HepG2 (cell line): ENCODE data around the gene DCUN1D2. TPM values are rescaled to one million over a fixed set of nuclear protein-coding genes. Genes with fewer than 3 reads are reported as not detected.

Experiments used
- CEBPB ChIP-seq: IDR thresholded peaks from 2 replicates; pipeline ENCODE4 v1.6.1; 2011; ENCODE audit warnings: low read depth, low read length, improper control_type of control experiment, borderline replicate concordance
- FOXK1 ChIP-seq: sonication (generic); formaldehyde crosslinking; IDR thresholded peaks from 2 replicates; pipeline ENCODE4 v1.4.0; 2020; ENCODE audit warnings: low read depth, missing genetic modification reagents, borderline replicate concordance
- FUBP1 ChIP-seq: sonication (generic); formaldehyde crosslinking; IDR thresholded peaks from 2 replicates; pipeline ENCODE4 v1.5.1; 2020; ENCODE audit warnings: missing genetic modification reagents, mild to moderate bottlenecking, borderline replicate concordance
- PTBP1 ChIP-seq: fragments of 200-400 bp; formaldehyde crosslinking; IDR thresholded peaks from 2 replicates; pipeline ENCODE4 v1.6.1; 2018; ENCODE audit warnings: low read length, low read depth; ENCODE audit not compliant: poor library complexity, severe bottlenecking
- REST ChIP-seq, 2 experiments: IDR thresholded peaks; 2 replicates each; pipeline ENCODE4 v1.6.1; 2011 to 2012; ENCODE audit warnings: low read length in 2 of 2, borderline replicate concordance in 1 of 2, low read depth in 1 of 2, mild to moderate bottlenecking in 1 of 2, moderate library complexity in 1 of 2
- SIX1 ChIP-seq: sonication (generic); formaldehyde crosslinking; IDR thresholded peaks from 2 replicates; pipeline ENCODE4 v1.4.0; 2020; ENCODE audit warnings: missing genetic modification reagents, borderline replicate concordance
- U2AF1 ChIP-seq: fragments of 200-400 bp; formaldehyde crosslinking; optimal IDR thresholded peaks from 2 replicates; pipeline ENCODE3; 2017; ENCODE audit warnings: mild to moderate bottlenecking, low read depth, low read length
- ZNF543 ChIP-seq: sonication (generic); formaldehyde crosslinking; IDR thresholded peaks from 2 replicates; pipeline ENCODE4 v1.4.0; 2020; ENCODE audit warnings: mild to moderate bottlenecking, missing genetic modification reagents
- polyA plus RNA-seq, 8 experiments: library from polyadenylated mRNA; depleted of rRNA in 3 of 8; stranded (reverse) in 7 of 8; unstranded in 1 of 8; fragments of >200 nt; fragmentation: Illumina TruSeq in 4 of 8; extraction: Trizol in 4 of 8; gene quantifications; 2 replicates each; pipeline versions ENCODE4 v1.2.1 to v1.2.3, GENCODE V29; 2011 to 2016; ENCODE audit warnings: low read depth in 4 of 8, missing spikeins in 1 of 8, mixed read lengths in 1 of 8; ENCODE audit not compliant: insufficient read depth in 1 of 8
- total RNA-seq, 5 experiments: library from RNA; depleted of rRNA; stranded (reverse); fragments of >200 nt; fragmentation: Illumina TruSeq; extraction: Trizol; gene quantifications; 2 replicates each; pipeline ENCODE4 v1.2.3, GENCODE V29; 2016; ENCODE audit warnings: low read depth in 1 of 5

Gene DCUN1D2
- total and polyA plus RNA-seq, 2 of the 13 experiments (the other 11 are each of a cell fraction or from before 2014, with no cell fraction given) = 9.1 to 9.6 TPM

- no peak for TF ChIP-seq FUBP1 (CRISPR knock-in tag)
- no peak for TF ChIP-seq ZNF543 (CRISPR knock-in tag)
- TF ChIP-seq PTBP1 = no peak
- TF ChIP-seq SIX1 (CRISPR knock-in tag) = no peak
- no peak for TF ChIP-seq U2AF1
- no peak for TF ChIP-seq REST (IDR thresholded peaks at IDR 0.05; ENCODE audit: borderline replicate concordance in 1 of 2, low read depth in 1 of 2, low read length in 2 of 2)
- TF ChIP-seq CEBPB = peak; percentile 41; the same call in 1 of the 2 replicates
- no peak for TF ChIP-seq FOXK1
Measured at GRCh38 chr13:113461022-113461751, 29.3 kb downstream of the DCUN1D2 start (continued).
